G401 (cell line): Measurements from ENCODE around the gene AMPH. TPM values are rescaled to one million over a fixed set of nuclear protein-coding genes. Genes with fewer than 3 reads are reported as not detected.
"Not testable (repeated sequence)": the region's sequence is repeated elsewhere in the genome, so short reads cannot be mapped to it uniquely, and the experiment has no call there.

Experiments used
- DNase-seq: peaks from one replicate; pipeline ENCODE4 v3.0.0-alpha.2; 2015; ENCODE audit warnings: low spot score
- in situ Hi-C: cut with HindIII; loops from 2 replicates; pipeline ENCODE4 v1.10.0; 2016; ENCODE audit warnings: low sequenced_read_pairs, mixed read lengths
- total RNA-seq: library from RNA; depleted of rRNA; stranded (reverse); fragments of >200 nt; shearing (Covaris generic); gene quantifications from 2 replicates; pipeline ENCODE4 v1.2.3, GENCODE V29; 2014

The AMPH gene
- total RNA-seq, 1 experiment from 2014 or later: not detected

DNA sequence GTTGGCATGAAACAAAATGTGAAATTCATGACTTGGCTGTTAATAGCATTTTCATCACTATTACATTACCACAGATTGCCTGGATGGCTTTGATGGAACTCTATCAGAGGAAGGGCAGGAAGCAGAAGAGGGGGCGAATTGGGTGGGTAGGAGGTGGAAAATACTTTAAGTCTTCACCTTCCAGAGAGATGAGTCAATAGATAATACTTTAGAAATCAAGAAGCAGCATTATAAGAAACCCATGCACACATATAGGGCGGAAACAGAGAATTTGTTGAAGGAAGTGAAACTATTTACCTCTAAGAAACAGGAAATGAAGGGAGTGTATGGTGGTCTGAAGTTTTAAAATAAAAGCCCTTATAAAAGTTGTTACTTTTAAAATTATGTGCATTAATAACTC, 205.7 kb downstream of the AMPH start:
- in situ Hi-C loops: no loop called here
- no peak for DNase-seq

DNA sequence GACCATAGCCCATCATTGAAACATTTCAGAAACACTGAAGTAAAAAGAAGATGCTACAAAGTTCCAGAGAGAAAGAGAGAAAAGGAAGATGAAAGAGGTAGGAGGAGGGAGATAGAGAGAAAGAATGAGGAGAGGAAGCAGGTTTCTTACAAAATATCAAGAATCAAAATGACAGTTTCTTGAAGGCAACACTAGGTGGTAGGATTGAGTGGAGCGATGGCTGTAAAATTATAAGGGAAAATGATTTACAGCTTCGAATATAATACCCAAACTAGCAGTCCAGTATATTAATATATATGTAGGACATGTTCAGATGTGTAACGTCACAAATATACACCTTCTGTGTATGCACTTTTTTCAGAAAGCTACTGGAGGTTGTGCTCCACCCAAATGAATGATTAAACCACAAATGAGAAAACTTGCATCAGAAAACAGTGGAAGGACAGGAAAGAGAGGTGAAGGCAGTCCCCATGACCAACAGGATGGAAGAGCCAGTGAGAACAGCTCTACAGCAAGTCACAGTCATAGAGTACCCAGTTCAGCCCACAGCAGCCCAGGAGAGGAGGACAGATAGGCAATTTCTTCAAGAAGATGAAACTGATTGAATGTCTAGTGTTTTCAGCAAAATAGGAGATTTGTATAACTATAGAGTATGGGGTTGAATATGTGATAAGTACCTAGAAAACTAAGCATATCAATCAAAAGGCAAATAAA, 206.3 kb downstream of the AMPH start:
- no peak for DNase-seq
- in situ Hi-C loops: no loop called here

GRCh38 chr7:38413784-38414183, 217.4 kb downstream of the AMPH start:
- no peak for DNase-seq
- in situ Hi-C loops: no loop called here

GRCh38 chr7:38411404-38411803, 219.8 kb downstream of the AMPH start:
- peak; percentile 11 for DNase-seq
- in situ Hi-C loops: no loop called here

DNA sequence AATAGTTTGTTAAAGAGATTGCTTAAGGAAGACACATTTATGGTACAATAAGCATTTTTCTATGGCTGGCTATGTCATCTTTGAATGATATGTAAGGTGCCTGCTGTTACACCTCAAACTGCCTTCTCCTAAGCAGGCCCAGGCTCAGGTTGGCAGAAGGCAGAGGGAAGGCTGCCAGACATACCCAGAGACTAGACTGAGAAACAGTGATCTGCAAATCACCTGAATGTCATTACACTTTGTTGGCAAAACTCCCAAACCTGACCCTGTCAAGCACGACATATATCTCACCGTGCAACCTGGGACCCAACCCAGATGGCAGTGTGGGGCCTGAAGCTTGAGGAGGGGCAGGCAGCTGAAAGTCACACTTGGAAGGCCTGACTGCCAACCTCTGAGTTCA, 221.1 kb downstream of the AMPH start:
- peak; percentile 73 for DNase-seq
- in situ Hi-C loops: no loop called here

DNA sequence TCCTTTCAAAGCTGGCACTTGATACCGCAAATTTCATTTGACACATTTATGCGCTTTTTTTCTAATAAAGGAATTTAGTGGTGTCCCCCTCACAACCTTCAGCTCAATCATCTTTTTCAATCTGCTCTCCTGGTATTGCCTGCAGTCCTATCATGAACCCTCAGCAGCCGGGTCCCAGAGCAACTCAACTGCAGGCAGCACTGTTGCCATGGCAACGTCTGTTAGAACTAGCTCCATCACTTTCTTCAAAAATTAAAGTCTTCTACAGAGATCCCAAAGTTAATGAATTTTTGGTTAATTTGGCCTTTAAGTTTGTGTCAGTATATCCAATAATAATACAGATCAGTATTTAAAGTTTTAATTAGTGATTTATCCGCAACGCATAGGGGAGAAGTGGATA, 221.6 kb downstream of the AMPH start:
- in situ Hi-C loops: no loop called here
- DNase-seq: peak; percentile 42

DNA sequence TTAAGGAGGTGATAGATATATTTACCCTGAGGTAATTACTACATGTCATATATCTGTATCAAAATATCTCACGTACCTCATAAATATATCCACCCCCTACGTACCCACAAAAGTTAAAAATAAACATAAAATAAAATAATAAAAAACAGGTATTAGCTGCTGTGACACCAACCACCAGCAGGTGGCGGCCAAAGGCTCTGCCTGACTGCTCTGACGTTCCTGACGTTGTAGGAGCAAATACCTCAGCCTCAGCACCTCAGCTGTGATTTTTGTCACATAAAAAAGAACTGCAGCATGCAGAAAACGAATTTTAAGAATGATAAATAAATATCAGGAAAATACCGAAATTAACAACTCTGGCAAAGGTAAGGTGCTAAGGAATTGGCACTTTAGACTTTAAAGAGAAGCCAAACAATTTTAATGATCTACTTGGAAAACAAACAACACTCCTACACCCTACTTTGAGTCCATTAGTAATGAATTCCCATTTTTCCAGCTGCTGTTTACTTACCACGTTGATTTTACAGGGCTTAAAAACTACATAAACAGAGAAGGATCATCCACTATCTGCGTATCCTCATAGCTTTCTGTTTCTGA, 232.3 kb downstream of the AMPH start:
- DNase-seq: peak; percentile 69
- in situ Hi-C loops: no loop called here

DNA sequence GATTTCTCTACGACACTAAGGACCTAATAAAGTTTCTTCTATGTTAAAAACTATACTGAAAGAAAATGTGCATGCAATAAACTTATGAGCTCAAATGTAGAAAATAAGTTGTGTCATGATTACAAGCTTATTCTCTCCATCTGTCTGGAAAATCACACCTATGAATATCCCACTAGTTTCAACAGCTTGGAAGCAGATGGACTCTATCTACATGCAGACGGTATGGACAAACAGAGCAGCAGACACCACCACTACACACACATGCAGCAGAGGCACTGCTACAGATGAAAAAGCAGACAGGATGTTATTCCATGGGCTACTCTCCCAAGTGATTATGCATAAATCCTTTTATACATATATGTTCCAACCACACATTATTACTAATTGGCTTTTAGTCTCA, 234.3 kb downstream of the AMPH start:
- in situ Hi-C loops: no loop called here
- peak; percentile 15 for DNase-seq

GRCh38 chr7:38395921-38396552, 235.1 kb downstream of the AMPH start:
- DNase-seq, in situ Hi-C loops: not testable (repeated sequence)

GRCh38 chr7:38394660-38395059, 236.5 kb downstream of the AMPH start:
- in situ Hi-C loops: no loop called here
- no peak for DNase-seq

DNA sequence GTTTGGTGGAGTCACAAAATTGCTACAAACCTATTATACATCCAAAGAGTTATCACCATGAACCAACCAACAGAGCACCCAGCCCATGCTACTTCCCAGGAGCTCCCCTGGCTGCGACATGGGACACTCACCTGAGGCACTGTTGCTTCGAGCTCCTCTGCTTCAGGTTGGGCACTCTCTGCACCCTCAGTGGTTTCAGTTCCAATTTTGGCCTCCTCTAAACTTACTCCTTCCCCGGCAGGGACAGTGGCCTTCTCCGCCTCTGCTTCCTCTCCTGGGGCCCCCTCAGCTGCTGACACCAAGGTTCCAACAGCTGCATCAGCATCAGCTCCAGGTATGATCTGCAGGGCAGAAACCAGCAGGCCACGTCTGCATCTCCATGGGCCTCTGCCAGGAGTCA, 237.3 kb downstream of the AMPH start:
- in situ Hi-C loops: no loop called here
- no peak for DNase-seq

DNA sequence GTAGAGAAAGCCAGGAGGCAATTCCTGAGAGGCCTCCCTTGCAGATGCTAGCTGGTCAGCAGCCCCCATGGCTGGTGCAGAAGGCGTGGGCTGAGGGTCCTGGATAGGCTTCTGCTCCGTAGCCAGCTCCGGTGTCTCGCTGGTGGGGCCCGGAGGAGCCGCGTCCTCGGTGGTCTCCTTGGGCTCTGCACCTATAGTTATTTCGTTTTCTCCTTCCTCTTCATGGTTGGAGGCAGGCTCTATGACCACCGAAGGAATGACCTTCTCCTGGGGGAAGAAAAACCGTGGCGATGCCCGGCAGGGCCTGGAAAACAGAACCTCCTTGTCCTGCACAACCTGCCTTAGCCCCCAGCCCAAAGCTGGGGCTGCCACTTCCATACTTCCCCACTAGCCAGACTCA, 239.4 kb downstream of the AMPH start:
- in situ Hi-C loops: no loop called here
- no peak for DNase-seq

- in situ Hi-C loops: no loop called here
- no peak for DNase-seq
These were observed 245.5 kb downstream of the AMPH start for GRCh38 chr7:38385682-38386081.

DNA sequence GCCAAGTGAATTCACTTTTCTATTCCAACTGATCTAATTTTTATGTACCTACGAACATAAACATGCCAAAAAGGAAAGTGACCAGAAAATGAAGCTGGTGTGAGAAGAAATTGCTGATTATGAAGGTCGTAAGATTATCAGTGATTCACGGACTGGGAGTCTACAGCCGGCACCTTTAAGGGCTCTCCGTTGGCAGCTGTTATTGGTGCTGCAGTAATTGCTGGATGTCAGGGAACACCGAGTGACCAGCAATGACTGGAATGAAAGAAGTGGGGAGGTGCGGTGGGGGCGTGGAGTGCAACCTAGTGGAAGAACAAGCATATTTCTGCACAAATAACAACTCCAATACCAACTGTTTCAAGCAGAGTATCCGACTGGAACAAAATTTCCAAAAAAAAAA, 247.9 kb downstream of the AMPH start:
- in situ Hi-C loops: no loop called here
- no peak for DNase-seq

DNA sequence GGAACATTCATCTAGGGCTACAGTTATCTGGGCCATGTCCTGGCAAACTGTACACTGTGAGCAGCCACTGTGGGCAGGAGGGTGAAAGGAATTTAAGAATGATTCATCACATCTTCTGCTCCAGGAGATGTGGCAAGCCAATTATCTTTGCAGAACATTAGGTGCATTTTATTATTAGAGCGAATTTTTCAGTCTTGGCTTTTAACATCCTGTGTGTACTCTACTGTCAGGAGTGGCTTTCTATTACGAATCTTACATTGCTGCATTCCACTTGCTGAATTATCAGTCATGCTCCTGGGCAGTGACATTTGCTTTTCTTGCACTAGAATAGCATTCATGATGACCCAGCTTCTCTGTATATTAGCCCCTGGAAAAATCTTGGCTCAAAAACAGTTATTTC, 248.5 kb downstream of the AMPH start:
- peak; percentile 29 for DNase-seq
- in situ Hi-C loops: no loop called here

DNA sequence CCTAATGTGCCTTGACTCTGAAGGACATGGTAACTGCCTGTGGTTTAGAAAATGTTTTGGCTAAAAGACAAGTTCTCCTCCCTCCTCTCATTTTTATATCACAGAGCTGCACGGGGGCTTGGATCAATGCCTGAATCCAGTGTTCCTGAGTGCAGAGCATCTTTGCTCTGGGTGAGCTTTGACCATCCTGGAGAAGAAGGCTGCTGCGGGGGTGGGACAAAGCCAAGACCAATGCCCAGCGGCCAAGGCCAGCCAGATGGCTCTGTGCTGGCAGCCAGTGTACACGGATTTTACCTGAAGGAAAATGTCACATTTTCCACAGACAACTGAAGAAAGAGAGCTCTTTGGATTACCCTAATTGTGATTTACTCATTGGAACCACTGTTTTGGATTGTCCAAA, 255.7 kb downstream of the AMPH start:
- peak; percentile 91 for DNase-seq
- in situ Hi-C loops: no loop called here

DNA sequence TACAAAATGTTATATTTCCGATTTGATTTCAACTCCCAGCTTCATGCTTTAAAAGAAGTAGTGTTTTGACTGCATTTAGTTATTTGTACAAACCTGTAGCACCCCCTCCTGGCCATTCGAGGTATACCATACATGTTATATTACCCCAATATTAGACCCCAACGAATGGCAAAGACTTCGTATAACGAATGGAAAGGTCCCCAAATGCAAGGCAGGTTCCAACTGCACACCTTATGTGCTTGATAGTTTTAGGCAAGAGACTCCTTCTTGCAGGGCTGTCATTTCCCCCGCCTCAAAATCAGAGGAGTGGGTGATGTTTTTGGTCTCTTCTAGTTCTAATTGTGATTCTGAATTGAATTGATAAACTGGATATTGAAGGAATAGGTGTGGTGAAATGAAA, 256.7 kb downstream of the AMPH start:
- DNase-seq: peak; percentile 17
- in situ Hi-C loops: no loop called here

DNA sequence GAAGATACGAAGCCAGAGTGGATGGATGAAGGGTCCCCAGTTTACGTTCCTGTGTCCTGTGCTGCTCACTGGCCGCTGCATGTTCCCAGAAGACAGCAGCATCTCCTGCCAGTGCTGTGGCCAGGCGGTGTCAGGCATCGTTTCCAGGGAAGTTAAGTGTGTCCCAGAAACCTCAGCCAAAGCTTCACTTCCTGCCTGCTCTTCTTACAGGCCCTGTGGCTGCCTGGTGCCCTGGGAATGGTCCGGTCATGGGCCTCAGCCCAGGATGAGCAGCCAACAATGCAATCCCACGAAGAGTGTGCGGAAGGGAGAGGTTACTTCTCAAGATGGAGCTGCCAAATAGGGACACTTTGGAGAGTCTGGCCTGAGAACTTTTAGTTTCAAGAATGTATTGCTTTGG, 258.0 kb downstream of the AMPH start:
- in situ Hi-C loops: no loop called here
- DNase-seq: no peak

DNA sequence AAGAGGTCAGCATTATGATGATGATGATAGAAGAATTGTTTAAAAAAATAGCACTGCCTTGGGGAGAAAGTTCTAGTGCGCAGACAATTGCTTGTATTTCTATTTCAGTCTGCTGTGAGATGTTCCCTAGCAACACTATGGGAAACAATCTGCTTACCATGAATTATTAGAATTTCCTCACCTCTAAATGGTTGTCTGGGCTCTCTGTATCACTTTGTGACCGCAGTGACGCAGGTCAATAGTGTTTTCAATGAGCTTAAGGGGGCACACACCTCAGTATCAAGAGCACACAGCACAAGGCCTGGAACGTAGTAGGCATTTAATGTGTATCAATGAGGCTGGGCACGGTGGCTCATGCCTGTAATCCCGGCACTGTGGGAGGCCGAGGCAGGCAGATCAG, 258.9 kb downstream of the AMPH start:
- in situ Hi-C loops: no loop called here
- no peak for DNase-seq

DNA sequence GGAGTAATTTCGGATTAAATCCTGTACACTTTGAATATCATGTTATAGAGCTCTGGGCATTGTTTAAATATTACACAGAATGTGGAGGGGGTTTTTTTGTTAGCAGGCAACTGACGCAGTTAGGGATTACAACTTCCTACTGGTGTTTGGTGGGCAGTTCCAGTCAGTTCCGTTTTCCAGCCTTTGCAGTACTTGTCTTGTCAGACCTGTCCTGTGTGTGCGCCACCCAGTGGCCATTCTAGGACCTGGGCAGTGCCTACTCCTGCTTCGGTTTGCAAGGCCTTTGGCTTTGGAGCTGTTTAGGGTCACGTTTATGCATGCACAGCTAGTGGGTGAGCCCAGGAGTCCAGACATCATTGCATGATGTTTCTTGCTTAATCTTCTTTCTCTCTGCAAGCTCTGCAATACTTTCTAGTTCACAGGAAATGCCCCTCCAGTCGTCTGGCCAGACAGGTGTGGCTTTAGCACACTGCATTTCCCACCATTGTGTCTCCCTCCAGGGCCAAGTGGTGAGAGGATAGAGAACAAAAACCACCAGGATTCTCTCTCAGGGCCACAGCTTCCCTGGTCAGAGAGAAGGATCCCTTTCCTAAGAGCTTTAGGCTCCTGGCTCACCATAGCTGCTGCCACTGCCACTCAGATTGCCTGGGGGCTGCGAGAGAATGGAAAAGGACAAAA, 261.2 kb downstream of the AMPH start:
- peak; percentile 63 for DNase-seq
- in situ Hi-C loops: no loop called here
